HUES64 (cell line): ENCODE measurements around the gene SATB2.

ENCODE experiments used
- H3K27ac ChIP-seq: 2 replicates; pipeline ENCODE4 v1.7.0; 2013; ENCODE audit warnings: low read depth, low read length, inconsistent platforms
- H3K27me3 ChIP-seq: 2 replicates; pipeline ENCODE4 v1.6.1; 2013; ENCODE audit warnings: mild to moderate bottlenecking, low read length; ENCODE audit not compliant: insufficient read depth
- H3K36me3 ChIP-seq: 2 replicates; pipeline ENCODE4 v1.6.1; 2013; ENCODE audit warnings: mild to moderate bottlenecking, low read length; ENCODE audit not compliant: insufficient read depth
- H3K4me1 ChIP-seq: 2 replicates; pipeline ENCODE4 v1.6.1; 2013; ENCODE audit warnings: mild to moderate bottlenecking, low read length, moderate library complexity; ENCODE audit not compliant: insufficient read depth
- H3K4me3 ChIP-seq: 2 replicates; pipeline ENCODE4 v1.5.1; 2013; ENCODE audit warnings: mild to moderate bottlenecking, low read length, moderate library complexity
- H3K9ac ChIP-seq: 2 replicates; pipeline ENCODE4 v1.6.1; 2013; ENCODE audit warnings: mild to moderate bottlenecking, low read depth, low read length
- H3K9me3 ChIP-seq: 2 replicates; pipeline ENCODE4 v1.6.1; 2013; ENCODE audit warnings: low read depth, low read length; ENCODE audit not compliant: insufficient read depth
- WGBS: fragments of 150-250, 120-280 bp; methylation state at CpG from one replicate; pipeline ENCODE4 v1.1.7; 2013; ENCODE audit warnings: missing lambda C conversion rate; 5-methylcytosine and 5-hydroxymethylcytosine counted together

SATB2 gene

DNA sequence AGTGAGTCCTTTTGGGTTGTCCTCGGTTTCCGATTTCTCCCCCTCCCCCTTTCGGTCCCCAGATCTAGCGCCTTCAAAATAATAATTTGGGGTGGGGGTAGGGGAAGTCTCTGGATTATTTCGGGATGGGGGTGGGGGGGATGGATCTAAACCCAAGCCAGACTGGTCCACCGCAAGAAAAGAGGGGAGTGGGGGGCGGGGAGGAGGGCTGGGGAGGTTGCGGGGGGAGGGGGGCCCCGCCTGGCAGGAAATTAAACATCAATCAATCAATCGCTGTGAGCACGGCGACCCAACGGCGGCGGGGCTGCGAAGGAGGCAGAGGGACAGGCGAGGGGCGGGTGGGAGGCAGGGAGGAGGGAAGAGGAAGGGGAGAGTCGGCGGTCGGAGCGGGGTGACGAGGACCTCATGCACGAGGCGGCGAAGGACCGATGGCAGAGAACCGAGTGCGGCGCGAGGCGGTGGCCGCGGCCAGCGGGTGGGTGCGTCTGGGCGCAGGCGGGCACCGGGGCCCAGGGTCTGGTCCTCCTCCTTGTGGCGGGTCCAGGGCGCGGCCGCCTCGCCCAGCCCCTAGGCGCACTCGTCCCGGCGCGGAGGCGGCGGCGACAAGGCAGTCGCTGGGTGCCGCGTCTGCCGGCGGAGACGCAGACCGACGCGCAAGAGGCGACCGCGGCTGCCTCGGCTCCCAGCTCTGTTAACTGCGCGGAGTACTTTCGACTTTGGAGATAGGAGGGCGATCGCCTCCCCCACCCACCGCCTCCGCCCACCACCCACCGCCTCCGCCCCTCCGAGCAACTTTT lies 468 bp upstream of the SATB2 start:
- Histone ChIP-seq H3K27me3 (peaks cover 89% of the 10 kb centered on the region), H3K36me3 (no peaks in the 10 kb centered on the region), H3K4me3 (peak overlapping the region; percentile 81), H3K9ac (no peak overlapping the region; the same call in 1 of the 2 replicates), H3K4me1 (peaks cover 22% of the 10 kb centered on the region), H3K27ac (no peak overlapping the region), H3K9me3 (no peaks in the 10 kb centered on the region)
- under 1% methylated on average over 68 of the region's 75 CpGs for WGBS

- Histone ChIP-seq H3K4me1 (peaks cover 20% of the 10 kb centered on the region), H3K27ac (no peak overlapping the region), H3K9me3 (no peaks in the 10 kb centered on the region), H3K27me3 (peaks cover 72% of the 10 kb centered on the region), H3K4me3 (peak overlapping the region; percentile 61), H3K36me3 (no peaks in the 10 kb centered on the region), H3K9ac (no peak overlapping the region)
- WGBS = under 1% methylated on average over 43 of the region's 44 CpGs
These were observed 1.2 kb downstream of the SATB2 start for GRCh38 chr2:199456383-199457146.

DNA sequence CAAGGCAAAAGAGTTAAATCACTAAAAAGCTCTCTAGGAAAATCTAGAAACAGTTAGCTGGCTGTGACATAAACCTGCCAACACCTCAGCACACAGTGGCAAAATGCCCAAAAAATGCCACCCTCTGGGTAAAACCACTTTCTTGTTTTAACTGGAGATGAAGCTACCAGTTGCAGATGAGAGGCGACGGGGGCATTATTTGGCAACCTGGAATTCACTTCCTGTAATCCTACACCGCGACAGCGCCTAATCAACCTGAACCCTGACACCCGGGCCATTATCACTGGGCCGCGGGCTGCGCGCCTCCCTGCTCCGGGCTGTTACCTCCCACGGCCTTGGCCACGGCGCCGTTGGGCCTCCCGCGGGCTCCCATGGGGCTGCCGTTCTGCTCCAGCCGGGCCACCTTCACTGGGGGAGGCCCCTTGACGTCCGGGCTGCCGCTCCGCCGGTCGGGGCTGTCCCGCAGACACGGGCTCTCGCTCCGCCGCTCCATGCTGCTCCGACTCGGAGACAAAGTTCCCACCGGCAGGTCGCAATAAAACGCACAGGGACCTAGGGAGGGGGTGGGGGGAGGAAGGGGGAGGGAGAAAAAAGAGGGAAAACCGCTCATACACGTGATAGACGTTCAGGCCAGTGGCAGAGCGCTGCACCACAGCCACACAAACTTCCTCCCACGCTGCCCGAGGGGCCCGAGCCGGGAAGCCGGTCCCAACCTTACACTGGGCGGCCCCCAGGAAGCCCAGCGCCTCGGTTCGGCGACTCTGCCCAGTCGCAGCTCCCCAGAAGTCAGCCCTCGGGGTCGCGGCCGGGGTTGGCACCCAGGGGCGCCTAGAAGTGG lies 2.0 kb downstream of the SATB2 start:
- whole genome bisulfite sequencing = under 1% methylated on average over 55 of the region's 55 CpGs

DNA sequence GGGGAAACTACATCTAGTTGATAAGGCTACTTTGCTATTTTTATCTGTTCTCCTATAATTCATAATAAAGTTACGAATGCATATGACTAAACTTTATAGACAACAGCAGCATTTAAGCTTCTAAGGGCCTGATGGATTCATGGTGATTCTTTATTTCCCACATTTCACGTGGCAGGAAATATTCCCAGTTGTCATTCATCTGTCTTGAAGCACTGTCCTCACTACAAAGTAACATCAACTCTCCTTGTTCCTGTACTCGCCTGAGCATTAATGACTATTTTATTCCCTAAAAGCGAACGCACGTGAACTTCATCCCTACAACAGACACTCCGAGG lies 2.6 kb downstream of the SATB2 start:
- Histone ChIP-seq H3K9me3 (no peaks in the 10 kb centered on the region), H3K36me3 (no peaks in the 10 kb centered on the region), H3K27ac (no peak overlapping the region), H3K4me1 (peaks cover 8% of the 10 kb centered on the region; the same call in 1 of the 2 replicates), H3K27me3 (peaks cover 58% of the 10 kb centered on the region), H3K4me3 (peak overlapping the region; percentile 61), H3K9ac (no peak overlapping the region)
- WGBS = 25% methylated on average over 7 of the region's 7 CpGs

More for the DNA sequence above, 2.0 kb downstream of the SATB2 start:
- Histone ChIP-seq H3K27me3 (peaks cover 64% of the 10 kb centered on the region), H3K9me3 (no peaks in the 10 kb centered on the region), H3K4me3 (peak overlapping the region; percentile 61), H3K9ac (no peak overlapping the region), H3K4me1 (peaks cover 14% of the 10 kb centered on the region; the same call in 1 of the 2 replicates), H3K36me3 (no peaks in the 10 kb centered on the region), H3K27ac (no peak overlapping the region)

- Histone ChIP-seq H3K27me3 (peaks cover 44% of the 10 kb centered on the region), H3K27ac (no peak overlapping the region), H3K4me1 (peaks cover 6% of the 10 kb centered on the region; the same call in 1 of the 2 replicates), H3K9ac (no peak overlapping the region), H3K9me3 (no peaks in the 10 kb centered on the region), H3K4me3 (no peak overlapping the region), H3K36me3 (no peaks in the 10 kb centered on the region)
These were observed 4.8 kb downstream of the SATB2 start for GRCh38 chr2:199452991-199453379.

DNA sequence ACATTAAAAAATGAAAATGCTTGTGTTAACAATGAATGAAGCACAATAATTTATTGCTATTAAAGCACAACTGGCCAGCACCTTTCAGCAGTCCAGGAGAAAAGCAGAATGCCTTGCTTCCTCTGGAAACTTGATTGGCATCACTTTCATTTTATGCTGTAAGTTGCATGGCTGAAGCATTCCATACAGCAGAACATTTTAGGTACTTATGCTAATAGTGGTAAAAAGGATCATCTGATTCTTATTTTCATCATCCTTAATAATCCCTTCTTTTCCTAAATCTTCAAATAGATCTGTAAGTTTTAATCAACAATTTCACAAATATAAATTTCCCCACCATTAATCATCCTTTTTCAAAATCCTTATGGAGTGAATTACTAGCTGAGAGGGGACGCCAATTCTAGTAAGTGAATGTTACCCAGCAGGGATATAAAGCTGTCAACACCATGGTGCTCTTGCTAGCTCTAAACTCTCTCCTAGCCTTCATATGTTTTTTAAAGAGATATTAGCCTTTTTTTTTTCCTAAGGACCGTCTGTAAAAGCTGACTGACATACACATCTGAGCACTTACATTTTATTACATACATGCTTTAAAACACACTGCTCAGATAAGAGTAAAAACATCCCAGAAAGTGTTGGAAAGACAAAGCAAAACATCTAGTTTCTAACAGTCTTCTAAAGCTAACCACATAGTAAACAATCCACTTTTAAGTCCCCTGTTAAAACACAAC lies 5.3 kb downstream of the SATB2 start:
- WGBS = 38% methylated on average over 2 of the region's 2 CpGs
- Histone ChIP-seq H3K36me3 (no peaks in the 10 kb centered on the region), H3K4me1 (peaks cover 9% of the 10 kb centered on the region; the same call in 1 of the 2 replicates), H3K9me3 (no peaks in the 10 kb centered on the region), H3K27me3 (peaks cover 40% of the 10 kb centered on the region), H3K4me3 (no peak overlapping the region), H3K27ac (no peak overlapping the region), H3K9ac (no peak overlapping the region)

GRCh38 chr2:199449956-199450355 lies 7.8 kb downstream of the SATB2 start:
- no peak overlapping the region for H3K27ac ChIP-seq
- H3K4me3 ChIP-seq = no peak overlapping the region
- no peak overlapping the region for H3K9ac ChIP-seq
- no peaks in the 10 kb centered on the region for H3K36me3 ChIP-seq
- 88% methylated on average over 3 of the region's 3 CpGs for WGBS
- peaks cover 8% of the 10 kb centered on the region; the same call in 1 of the 2 replicates for H3K4me1 ChIP-seq
- peaks cover 15% of the 10 kb centered on the region for H3K27me3 ChIP-seq
- H3K9me3 ChIP-seq = no peaks in the 10 kb centered on the region

GRCh38 chr2:199449455-199449854 lies 8.3 kb downstream of the SATB2 start:
- 86% methylated on average over 1 of the region's 1 CpG for WGBS
- Histone ChIP-seq H3K36me3 (no peaks in the 10 kb centered on the region), H3K27ac (no peak overlapping the region), H3K9me3 (no peaks in the 10 kb centered on the region), H3K9ac (no peak overlapping the region), H3K4me1 (peaks cover 8% of the 10 kb centered on the region; the same call in 1 of the 2 replicates), H3K4me3 (no peak overlapping the region), H3K27me3 (peaks cover 10% of the 10 kb centered on the region)

DNA sequence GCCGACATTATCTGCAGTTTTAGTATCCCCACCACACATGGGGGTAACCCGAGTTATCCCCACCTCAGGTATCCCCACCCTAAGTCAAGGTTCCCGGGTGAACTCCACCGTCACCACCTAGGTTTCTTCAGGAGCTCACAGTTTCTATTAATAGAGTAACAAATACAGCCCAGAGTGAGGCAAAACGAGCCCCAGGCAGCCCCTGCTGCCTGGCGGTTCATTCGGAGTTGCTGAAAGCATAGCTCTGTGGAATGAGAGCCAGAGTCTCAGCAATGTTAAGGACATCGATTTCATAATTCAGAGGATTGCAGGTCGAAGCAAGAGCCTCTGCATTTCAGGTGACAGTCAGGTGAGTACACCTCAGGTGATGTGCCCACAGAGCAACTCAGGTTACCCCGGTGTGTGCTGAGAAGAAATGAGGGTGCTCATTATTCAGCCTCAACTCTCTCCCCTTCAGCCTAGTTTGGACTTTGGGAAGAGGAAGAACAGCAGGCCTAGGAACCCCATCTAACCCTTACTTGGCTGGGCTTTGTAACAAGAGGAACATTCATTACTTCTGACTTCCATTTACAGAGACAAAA lies 10.7 kb downstream of the SATB2 start:
- no peak overlapping the region for H3K27ac ChIP-seq
- no peak overlapping the region for H3K4me3 ChIP-seq
- H3K4me1 ChIP-seq = peaks cover 11% of the 10 kb centered on the region
- H3K9ac ChIP-seq = no peak overlapping the region
- H3K9me3 ChIP-seq = no peaks in the 10 kb centered on the region
- no peaks in the 10 kb centered on the region for H3K27me3 ChIP-seq
- WGBS = 86% methylated on average over 10 of the region's 10 CpGs
- H3K36me3 ChIP-seq = no peaks in the 10 kb centered on the region

DNA sequence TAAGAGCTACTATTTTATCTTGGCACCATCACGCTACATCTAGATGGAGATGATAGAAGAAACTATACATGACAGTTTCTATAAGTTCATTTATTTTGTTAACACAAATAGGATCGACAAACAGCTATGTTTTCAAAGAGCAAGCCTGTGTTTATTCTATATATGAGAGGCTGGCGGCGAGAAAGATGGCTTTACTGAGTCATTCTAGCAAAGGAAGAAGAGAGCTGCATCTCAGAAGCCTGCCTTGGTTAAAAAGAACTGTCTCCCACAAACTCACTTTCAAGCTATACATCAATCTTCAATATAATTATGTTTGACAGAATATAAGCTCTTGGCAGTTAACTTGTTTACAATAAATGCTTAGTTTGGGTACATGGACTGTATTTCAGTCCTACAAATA lies 13.0 kb downstream of the SATB2 start:
- H3K4me1 ChIP-seq = peaks cover 19% of the 10 kb centered on the region
- no peak overlapping the region for H3K9ac ChIP-seq
- H3K36me3 ChIP-seq = no peaks in the 10 kb centered on the region
- no peaks in the 10 kb centered on the region for H3K27me3 ChIP-seq
- H3K4me3 ChIP-seq = no peak overlapping the region
- WGBS = 89% methylated on average over 4 of the region's 4 CpGs
- H3K9me3 ChIP-seq = no peaks in the 10 kb centered on the region
- H3K27ac ChIP-seq = no peak overlapping the region
